C4-2B (cell line): ENCODE data around the gene SNTB2.
A peak's percentile ranks its signal among the peaks of the same experiment; 100 is the strongest.

Experiments used
- H3K27ac ChIP-seq: fragments of 450-650 bp; 2 replicates; pipeline ENCODE4 v1.5.1; 2017
- CTCF ChIP-seq: fragments of 450-650 bp; conservative IDR thresholded peaks from 2 replicates; pipeline ENCODE4 v1.5.1; 2017; ENCODE audit warnings: mild to moderate bottlenecking
- ZFX ChIP-seq: fragments of 450-650 bp; IDR thresholded peaks from 2 replicates; pipeline ENCODE4 v1.6.1; 2017

SNTB2 gene

GRCh38 chr16:69150146-69150865 lies 36.7 kb upstream of the SNTB2 start:
- TF ChIP-seq ZFX: no peak
- peak; percentile 86 for TF ChIP-seq CTCF

GRCh38 chr16:69157196-69157595 lies 29.8 kb upstream of the SNTB2 start:
- no peak overlapping the region for H3K27ac ChIP-seq
- TF ChIP-seq CTCF: no peak
- no peak for TF ChIP-seq ZFX

More at GRCh38 chr16:69150146-69150865, 36.7 kb upstream of the SNTB2 start:
- no peak overlapping the region for H3K27ac ChIP-seq

DNA sequence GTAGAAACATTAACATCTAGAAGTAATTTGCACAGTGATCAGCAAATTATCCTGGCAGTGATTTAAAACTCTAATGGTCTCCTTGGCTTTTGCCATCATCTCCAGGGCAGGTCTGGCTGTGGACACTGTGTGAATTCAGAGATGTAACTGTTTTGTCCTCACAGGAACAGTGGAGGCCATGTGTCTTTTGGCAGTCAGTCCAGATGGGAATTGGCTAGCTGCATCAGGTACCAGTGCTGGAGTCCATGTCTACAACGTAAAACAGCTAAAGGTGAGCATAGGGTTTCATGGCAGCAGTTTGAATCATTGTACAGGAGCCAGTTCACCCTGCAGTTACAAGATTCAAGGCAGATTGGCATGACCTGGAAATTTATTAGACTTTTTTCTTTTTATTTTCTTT lies 26.8 kb upstream of the SNTB2 start:
- TF ChIP-seq ZFX: no peak
- TF ChIP-seq CTCF: no peak
- H3K27ac ChIP-seq: no peak overlapping the region

- H3K27ac ChIP-seq: no peak overlapping the region
- no peak for TF ChIP-seq CTCF
- no peak for TF ChIP-seq ZFX
Observed at GRCh38 chr16:69165584-69165983, 21.4 kb upstream of the SNTB2 start.

- no peak overlapping the region for H3K27ac ChIP-seq
- no peak for TF ChIP-seq ZFX
- TF ChIP-seq CTCF: no peak
Observed at GRCh38 chr16:69166221-69166833, 20.6 kb upstream of the SNTB2 start.

- no peak for TF ChIP-seq ZFX
- TF ChIP-seq CTCF: no peak
- no peak overlapping the region for H3K27ac ChIP-seq
Observed at GRCh38 chr16:69166946-69167930, 19.7 kb upstream of the SNTB2 start.
